GM21825 (cell line): ENCODE data around the gene COL9A2.
A peak's percentile ranks its signal among the peaks of the same experiment; 100 is the strongest.
"Not testable (repeated sequence)": the region's sequence is repeated elsewhere in the genome, so short reads cannot be mapped to it uniquely, and the experiment has no call there.

Source experiments
- ATAC-seq: cut with Tn5 transposase; IDR thresholded peaks from one replicate; pipeline ENCODE4 v1.9.1; 2021; ENCODE audit warnings: mild to moderate bottlenecking, moderate library complexity; ENCODE audit not compliant: unreplicated experiment

COL9A2 gene

GRCh38 chr1:40316595-40317393 is at the start of gene COL9A2:
COL9A2 (minus strand) TSS chr1:40317286; CDS start chr1:40317197, 89 bp downstream.
- ATAC-seq: no peak

- ATAC-seq: peak; percentile 98
Observed at GRCh38 chr1:40363721-40364120, 46.6 kb upstream of the COL9A2 start.

- no peak for ATAC-seq
Observed at GRCh38 chr1:40362699-40363098, 45.6 kb upstream of the COL9A2 start.

- no peak for ATAC-seq
Observed at GRCh38 chr1:40362199-40362598, 45.1 kb upstream of the COL9A2 start.

- no peak for ATAC-seq
Observed at GRCh38 chr1:40361637-40362036, 44.6 kb upstream of the COL9A2 start.

- no peak for ATAC-seq
Observed at GRCh38 chr1:40361201-40361600, 44.1 kb upstream of the COL9A2 start.

- no peak for ATAC-seq
Observed at GRCh38 chr1:40360631-40361030, 43.5 kb upstream of the COL9A2 start.

- no peak for ATAC-seq
Observed at GRCh38 chr1:40357625-40358024, 40.5 kb upstream of the COL9A2 start.

GRCh38 chr1:40353082-40353481 is 36.0 kb upstream of the COL9A2 start:
- ATAC-seq: no peak

- no peak for ATAC-seq
Observed at GRCh38 chr1:40352126-40352525, 35.0 kb upstream of the COL9A2 start.

GRCh38 chr1:40351124-40351523 is 34.0 kb upstream of the COL9A2 start:
- no peak for ATAC-seq

GRCh38 chr1:40350391-40350790 is 33.3 kb upstream of the COL9A2 start:
- ATAC-seq: no peak

- no peak for ATAC-seq
Observed at GRCh38 chr1:40344597-40344996, 27.5 kb upstream of the COL9A2 start.

- ATAC-seq: not testable (repeated sequence)
Observed at GRCh38 chr1:40342381-40342717, 25.3 kb upstream of the COL9A2 start.

- ATAC-seq: no peak
Observed at GRCh38 chr1:40341491-40342380, 24.6 kb upstream of the COL9A2 start.

GRCh38 chr1:40339420-40340323 is 22.6 kb upstream of the COL9A2 start:
- ATAC-seq: no peak

- no peak for ATAC-seq
Observed at GRCh38 chr1:40338745-40339419, 21.8 kb upstream of the COL9A2 start.

GRCh38 chr1:40337443-40337842 is 20.4 kb upstream of the COL9A2 start:
- no peak for ATAC-seq

GRCh38 chr1:40332695-40333094 is 15.6 kb upstream of the COL9A2 start:
- no peak for ATAC-seq

GRCh38 chr1:40331403-40331802 is 14.3 kb upstream of the COL9A2 start:
- ATAC-seq: not testable (repeated sequence)
